Measurements from ENCODE around the gene PAM. TPM values are rescaled to one million over a fixed set of nuclear protein-coding genes. Genes with fewer than 3 reads are reported as not detected.

Gene PAM
- total and polyA plus RNA-seq, 7 donors, result 14.3 to 261 (median 198) TPM

DNA sequence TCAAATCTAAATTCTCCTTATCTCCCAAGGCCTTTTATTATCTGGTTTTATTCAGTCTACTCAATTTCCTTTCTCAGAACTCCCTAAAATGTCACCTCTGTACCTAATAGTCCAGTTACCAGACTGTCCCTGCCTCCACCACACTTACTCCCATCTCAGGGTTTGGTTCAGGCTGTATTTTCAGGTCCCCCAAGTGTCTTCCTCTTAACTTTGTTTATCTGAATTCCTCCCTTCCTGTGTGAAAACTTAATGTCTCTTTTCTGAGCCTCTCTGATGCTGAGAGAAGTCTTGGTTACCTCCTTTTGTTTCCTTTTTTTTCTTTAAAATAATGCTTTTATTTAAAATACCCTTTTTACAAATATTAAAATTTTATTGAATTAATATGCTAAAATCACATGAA is 133.4 kb downstream of the PAM start:
- no peaks in the 10 kb centered on the region for H3K36me3 ChIP-seq
- TF ChIP-seq EP300 (IDR thresholded peaks at IDR 0.05) (no peak), POLR2AphosphoS5 (IDR thresholded peaks at IDR 0.05) (no peak), POLR2A (IDR thresholded peaks at IDR 0.05) (no peak)
- TF ChIP-seq, protein P1, sequence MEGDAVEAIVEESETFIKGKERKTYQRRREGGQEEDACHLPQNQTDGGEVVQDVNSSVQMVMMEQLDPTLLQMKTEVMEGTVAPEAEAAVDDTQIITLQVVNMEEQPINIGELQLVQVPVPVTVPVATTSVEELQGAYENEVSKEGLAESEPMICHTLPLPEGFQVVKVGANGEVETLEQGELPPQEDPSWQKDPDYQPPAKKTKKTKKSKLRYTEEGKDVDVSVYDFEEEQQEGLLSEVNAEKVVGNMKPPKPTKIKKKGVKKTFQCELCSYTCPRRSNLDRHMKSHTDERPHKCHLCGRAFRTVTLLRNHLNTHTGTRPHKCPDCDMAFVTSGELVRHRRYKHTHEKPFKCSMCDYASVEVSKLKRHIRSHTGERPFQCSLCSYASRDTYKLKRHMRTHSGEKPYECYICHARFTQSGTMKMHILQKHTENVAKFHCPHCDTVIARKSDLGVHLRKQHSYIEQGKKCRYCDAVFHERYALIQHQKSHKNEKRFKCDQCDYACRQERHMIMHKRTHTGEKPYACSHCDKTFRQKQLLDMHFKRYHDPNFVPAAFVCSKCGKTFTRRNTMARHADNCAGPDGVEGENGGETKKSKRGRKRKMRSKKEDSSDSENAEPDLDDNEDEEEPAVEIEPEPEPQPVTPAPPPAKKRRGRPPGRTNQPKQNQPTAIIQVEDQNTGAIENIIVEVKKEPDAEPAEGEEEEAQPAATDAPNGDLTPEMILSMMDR (IDR thresholded peaks at IDR 0.05), result no peak
- DNase-seq, result no peak
- H3K4me1 ChIP-seq, result peaks cover 0 to 18% (median 3%) of the 10 kb centered on the region in 4 donors
- no peak overlapping the region for H3K4me3 ChIP-seq
- intact Hi-C loops (cut with DNase I), result no loop called here
- no peaks in the 10 kb centered on the region for H3K9me3 ChIP-seq
- H3K27ac ChIP-seq, result no peak overlapping the region
- no peaks in the 10 kb centered on the region for H3K27me3 ChIP-seq

DNA sequence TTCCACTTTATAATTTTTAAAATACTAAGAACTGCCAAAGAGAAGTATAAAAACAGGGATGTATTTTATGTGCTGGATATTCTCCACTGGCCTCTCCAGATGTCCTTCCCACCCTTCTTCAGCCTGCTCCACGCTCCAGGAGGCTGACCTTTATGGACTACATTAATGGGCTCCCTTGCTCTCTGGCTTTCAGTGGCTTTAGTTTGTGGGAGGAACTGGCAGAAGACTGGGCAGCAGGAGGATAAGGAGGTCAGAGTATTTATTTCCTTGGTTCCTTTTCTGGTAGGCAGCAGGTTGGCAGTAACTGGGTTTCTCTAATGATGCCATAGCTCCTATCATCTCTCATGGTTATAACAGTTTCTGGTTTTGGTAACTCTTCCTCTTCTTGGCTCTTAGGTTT is 133.9 kb downstream of the PAM start:
- Histone ChIP-seq H3K4me3 (no peak overlapping the region), H3K27me3 (no peaks in the 10 kb centered on the region), H3K9me3 (no peaks in the 10 kb centered on the region), H3K27ac (no peak overlapping the region), H3K36me3 (no peaks in the 10 kb centered on the region), H3K4me1 (peaks cover 0 to 18% (median 3%) of the 10 kb centered on the region in 4 donors)
- TF ChIP-seq POLR2A (IDR thresholded peaks at IDR 0.05), result no peak
- TF ChIP-seq, protein P1 (IDR thresholded peaks at IDR 0.05), result no peak
- no peak for TF ChIP-seq EP300 (IDR thresholded peaks at IDR 0.05)
- no peak for TF ChIP-seq POLR2AphosphoS5 (IDR thresholded peaks at IDR 0.05)
- no peak for DNase-seq
- WGBS, 2 donors, result 89% methylated on average over 1 of the region's 1 CpG
- intact Hi-C loops (cut with DNase I), result no loop called here

DNA sequence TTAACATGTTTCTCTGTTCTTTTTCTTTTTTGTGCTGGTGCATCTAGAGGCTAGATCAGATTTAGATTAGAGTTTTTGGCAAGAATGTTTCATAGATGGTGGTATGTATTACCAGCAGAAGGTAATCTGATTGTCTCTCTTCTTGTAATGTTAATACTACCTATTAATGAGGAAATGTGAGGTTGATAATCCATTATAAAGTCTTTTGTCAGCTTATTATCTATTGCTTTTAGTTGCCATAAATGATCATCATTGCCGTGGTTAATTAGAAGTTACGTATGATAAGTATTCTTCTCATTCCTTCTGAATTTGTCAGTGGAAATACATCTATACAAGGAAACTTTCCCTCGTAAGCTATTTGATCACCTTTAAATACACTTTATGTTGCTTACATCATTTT is 135.0 kb downstream of the PAM start:
- intact Hi-C loops (cut with DNase I), result no loop called here
- Histone ChIP-seq H3K4me1 (peaks cover 0 to 18% (median 3%) of the 10 kb centered on the region in 4 donors), H3K36me3 (no peaks in the 10 kb centered on the region), H3K27ac (no peak overlapping the region), H3K27me3 (no peaks in the 10 kb centered on the region), H3K4me3 (no peak overlapping the region), H3K9me3 (no peaks in the 10 kb centered on the region)
- no peak for DNase-seq
- TF ChIP-seq POLR2A (IDR thresholded peaks at IDR 0.05) (no peak), EP300 (IDR thresholded peaks at IDR 0.05) (no peak), POLR2AphosphoS5 (IDR thresholded peaks at IDR 0.05) (no peak)
- TF ChIP-seq, protein P1 (IDR thresholded peaks at IDR 0.05), result no peak
- 96 to 97% methylated on average over 3 of the region's 3 CpGs for WGBS, 2 donors

DNA sequence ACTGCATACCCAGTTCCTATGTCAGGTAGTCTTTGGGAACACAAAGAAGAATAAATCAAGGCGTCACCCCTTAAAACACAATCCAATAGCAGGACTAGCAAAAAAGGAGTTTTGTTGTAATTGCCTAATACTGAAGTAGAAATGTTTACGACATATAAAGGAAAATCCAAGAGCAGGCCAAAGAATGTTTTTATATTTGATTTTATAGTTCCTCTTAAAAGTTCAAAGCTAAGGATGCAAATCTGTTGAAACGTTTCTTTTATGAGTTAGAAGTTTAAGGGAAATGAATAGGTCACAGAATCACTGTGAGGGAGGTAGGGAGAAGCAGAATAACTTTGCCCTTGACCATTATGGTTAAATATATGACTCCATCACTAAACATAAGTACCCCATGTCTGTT is 136.1 kb downstream of the PAM start:
- Histone ChIP-seq H3K9me3 (no peaks in the 10 kb centered on the region), H3K36me3 (no peaks in the 10 kb centered on the region), H3K27ac (no peak overlapping the region), H3K4me1 (peaks cover 0 to 18% (median 3%) of the 10 kb centered on the region in 4 donors), H3K4me3 (no peak overlapping the region), H3K27me3 (no peaks in the 10 kb centered on the region)
- intact Hi-C loops (cut with DNase I), result no loop called here
- no peak for TF ChIP-seq EP300 (IDR thresholded peaks at IDR 0.05)
- no peak for TF ChIP-seq POLR2AphosphoS5 (IDR thresholded peaks at IDR 0.05)
- TF ChIP-seq, protein P1 (IDR thresholded peaks at IDR 0.05), result no peak
- TF ChIP-seq POLR2A (IDR thresholded peaks at IDR 0.05), result no peak
- no peak for DNase-seq
- 50 to 72% methylated on average over 3 of the region's 3 CpGs for WGBS, 2 donors

DNA sequence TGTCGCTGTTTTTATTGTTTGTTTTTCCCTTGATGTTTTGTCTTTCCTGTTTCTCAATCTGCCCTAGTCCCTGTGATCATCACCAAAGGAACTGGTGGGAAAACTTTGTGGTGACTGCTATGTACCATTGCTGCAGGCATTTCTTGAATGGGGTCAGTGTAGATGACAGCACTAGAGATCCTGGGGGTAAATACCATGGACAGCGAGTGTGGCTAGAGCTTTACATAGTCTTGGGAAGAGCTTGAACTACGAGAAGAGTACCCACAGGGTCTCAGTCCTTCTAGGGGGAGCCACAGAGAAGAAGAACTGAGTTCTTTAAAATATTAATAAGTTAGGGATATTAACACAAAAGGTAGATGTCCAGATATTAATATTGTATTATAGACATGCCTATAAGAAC is 138.8 kb downstream of the PAM start:
- no peak for TF ChIP-seq EP300 (IDR thresholded peaks at IDR 0.05)
- TF ChIP-seq POLR2AphosphoS5 (IDR thresholded peaks at IDR 0.05), result no peak
- TF ChIP-seq POLR2A (IDR thresholded peaks at IDR 0.05), result no peak
- TF ChIP-seq, protein P1 (IDR thresholded peaks at IDR 0.05), result no peak
- Histone ChIP-seq H3K9me3 (no peaks in the 10 kb centered on the region), H3K36me3 (no peaks in the 10 kb centered on the region), H3K27me3 (no peaks in the 10 kb centered on the region), H3K27ac (no peak overlapping the region), H3K4me3 (no peak overlapping the region), H3K4me1 (peaks cover 0 to 13% (median 2%) of the 10 kb centered on the region in 4 donors)
- WGBS, 2 donors, result 95 to 97% methylated on average over 3 of the region's 3 CpGs
- DNase-seq, result no peak
- intact Hi-C loops (cut with DNase I), result no loop called here
